Gastrocnemius medialis (tissue), 4 donors: ENCODE data around the gene SUN1. TPM values are rescaled to one million over a fixed set of nuclear protein-coding genes. Genes with fewer than 3 reads are reported as not detected.

ENCODE experiments used
- ATAC-seq, 2 donors: fragments of 150-250 bp; one replicate each; pipeline ENCODE4 v1.9.1; 2016
- DNase-seq, 2 donors: peaks; one replicate each; pipeline ENCODE4 v3.0.0-alpha.2; 2019
- H3K27ac ChIP-seq, 4 donors: fragments of 200-600 bp; sonication (generic); 1 replicate in 1 of 4; 2 replicates in 3 of 4; pipeline ENCODE4 v1.5.1; 2016 to 2018; ENCODE audit warnings: mild to moderate bottlenecking in 2 of 4, moderate library complexity in 1 of 4
- H3K27me3 ChIP-seq, 3 donors: fragments of 200-600 bp; sonication (generic) in 2 of 3; 1 replicate in 1 of 3; 2 replicates in 2 of 3; pipeline versions ENCODE4 v1.5.1 to v1.6.0; 2016 to 2019; ENCODE audit warnings: mild to moderate bottlenecking in 1 of 3, moderate library complexity in 1 of 3
- H3K36me3 ChIP-seq, 2 donors: fragments of 200-600 bp; sonication (generic) in 1 of 2; one replicate each; pipeline ENCODE4 v1.5.1; 2017 to 2018
- H3K4me1 ChIP-seq, 2 donors: fragments of 200-600 bp; sonication (generic) in 1 of 2; one replicate each; pipeline ENCODE4 v1.5.1; 2016 to 2017; ENCODE audit warnings: mild to moderate bottlenecking in 2 of 2
- H3K4me3 ChIP-seq, 4 donors: fragments of 200-600 bp; sonication (generic) in 3 of 4; 1 replicate in 1 of 4; 2 replicates in 3 of 4; pipeline ENCODE4 v1.5.1; 2016 to 2019; ENCODE audit warnings: mild to moderate bottlenecking in 2 of 4
- H3K9me3 ChIP-seq, 3 donors: fragments of 200-600 bp; sonication (generic) in 2 of 3; 1 replicate in 1 of 3; 2 replicates in 2 of 3; pipeline ENCODE4 v1.5.1; 2016 to 2019
- POLR2A ChIP-seq, 2 donors: fragments of 450-650 bp; IDR thresholded peaks; one replicate each; pipeline ENCODE4 v1.6.1; 2017; ENCODE audit warnings: antibody characterized with exemption in 2 of 2, mild to moderate bottlenecking in 2 of 2, moderate library complexity in 2 of 2
- in situ Hi-C, 4 donors: fragments of 200-750 bp; cut with MboI; loops; one replicate each; pipeline versions ENCODE4 v1.15.0 to v1.8.0; 2017; ENCODE audit warnings: low sequenced_read_pairs in 4 of 4
- intact Hi-C: fragments of 100-400 bp; cut with DNase I; formaldehyde crosslinking; loops from one replicate; pipeline ENCODE4 v1.15.1; 2023; ENCODE audit warnings: low total_unique reads
- total RNA-seq, 4 donors: library from RNA; depleted of rRNA; stranded (reverse); fragments of >200 nt; gene quantifications; one replicate each; pipeline versions ENCODE4 v1.1.0 to v1.2.3, GENCODE V29; 2016
- TF ChIP-seq, protein P1 (sequence below), 5 experiments: fragments of 450-650 bp in 3 of 5; fragments of 200-600 bp in 2 of 5; sonication (generic) in 2 of 5; IDR thresholded peaks in 4 of 5; conservative IDR thresholded peaks in 1 of 5; 1 replicate in 4 of 5; 2 replicates in 1 of 5; pipeline ENCODE4 v1.5.1; 2016 to 2019; ENCODE audit warnings: antibody characterized with exemption in 5 of 5, mild to moderate bottlenecking in 3 of 5, moderate library complexity in 3 of 5

SUN1 gene
- total RNA-seq, 4 donors from 2014 or later = 112 to 154 (median 132) TPM

DNA sequence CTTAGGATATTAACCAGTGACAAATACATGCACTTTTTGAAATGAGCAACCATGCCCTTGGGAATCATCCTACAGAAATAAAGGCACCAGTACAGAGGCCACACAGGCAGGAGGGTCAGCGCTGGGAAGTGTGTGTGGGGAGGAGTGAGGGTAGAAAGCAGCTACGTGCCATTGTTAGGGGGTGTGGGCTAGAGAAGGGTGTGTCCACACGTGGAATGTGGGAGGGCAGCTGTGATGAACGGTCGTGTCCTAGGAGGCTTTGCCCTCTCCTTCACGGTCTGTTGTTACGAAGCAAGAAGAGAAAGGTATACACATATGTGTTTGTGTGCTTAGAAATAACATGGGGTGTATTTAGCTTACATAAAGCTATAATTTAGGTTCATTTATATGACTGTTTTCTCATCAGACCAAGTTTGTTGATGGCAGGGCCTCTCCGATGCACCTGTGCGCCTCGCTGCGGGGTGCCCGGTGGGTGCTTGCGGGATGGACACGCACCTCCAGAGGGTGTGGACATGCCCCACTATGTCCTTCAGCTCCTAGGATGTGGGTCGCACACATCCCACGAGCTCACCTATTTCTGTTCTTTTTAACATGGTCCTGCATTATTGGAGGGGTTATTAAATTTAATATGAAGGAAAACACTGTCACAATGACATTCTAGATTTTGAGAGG lies 27.2 kb downstream of the SUN1 start:
- Histone ChIP-seq H3K9me3 (no peaks in the 10 kb centered on the region), H3K4me1 (peaks cover 0 to 12% of the 10 kb centered on the region in 2 donors), H3K36me3 (peaks cover 0 to 86% of the 10 kb centered on the region in 2 donors), H3K27me3 (no peaks in the 10 kb centered on the region), H3K27ac (no peak overlapping the region), H3K4me3 (no peak overlapping the region)
- no peak for DNase-seq
- no peak for TF ChIP-seq POLR2A (IDR thresholded peaks at IDR 0.05)
- TF ChIP-seq, protein P1, sequence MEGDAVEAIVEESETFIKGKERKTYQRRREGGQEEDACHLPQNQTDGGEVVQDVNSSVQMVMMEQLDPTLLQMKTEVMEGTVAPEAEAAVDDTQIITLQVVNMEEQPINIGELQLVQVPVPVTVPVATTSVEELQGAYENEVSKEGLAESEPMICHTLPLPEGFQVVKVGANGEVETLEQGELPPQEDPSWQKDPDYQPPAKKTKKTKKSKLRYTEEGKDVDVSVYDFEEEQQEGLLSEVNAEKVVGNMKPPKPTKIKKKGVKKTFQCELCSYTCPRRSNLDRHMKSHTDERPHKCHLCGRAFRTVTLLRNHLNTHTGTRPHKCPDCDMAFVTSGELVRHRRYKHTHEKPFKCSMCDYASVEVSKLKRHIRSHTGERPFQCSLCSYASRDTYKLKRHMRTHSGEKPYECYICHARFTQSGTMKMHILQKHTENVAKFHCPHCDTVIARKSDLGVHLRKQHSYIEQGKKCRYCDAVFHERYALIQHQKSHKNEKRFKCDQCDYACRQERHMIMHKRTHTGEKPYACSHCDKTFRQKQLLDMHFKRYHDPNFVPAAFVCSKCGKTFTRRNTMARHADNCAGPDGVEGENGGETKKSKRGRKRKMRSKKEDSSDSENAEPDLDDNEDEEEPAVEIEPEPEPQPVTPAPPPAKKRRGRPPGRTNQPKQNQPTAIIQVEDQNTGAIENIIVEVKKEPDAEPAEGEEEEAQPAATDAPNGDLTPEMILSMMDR (IDR thresholded peaks at IDR 0.05 in 4 of 5, conservative IDR thresholded peaks at IDR 0.05 in 1 of 5) = no peak
- in situ Hi-C loops (loop anchor here in 1 of 4 donors (10.0 kb wide), 1 partner anchor 75 kb away; no protein-coding TSS in a partner anchor), intact Hi-C loops (no loop called here)
- no peak for ATAC-seq

DNA sequence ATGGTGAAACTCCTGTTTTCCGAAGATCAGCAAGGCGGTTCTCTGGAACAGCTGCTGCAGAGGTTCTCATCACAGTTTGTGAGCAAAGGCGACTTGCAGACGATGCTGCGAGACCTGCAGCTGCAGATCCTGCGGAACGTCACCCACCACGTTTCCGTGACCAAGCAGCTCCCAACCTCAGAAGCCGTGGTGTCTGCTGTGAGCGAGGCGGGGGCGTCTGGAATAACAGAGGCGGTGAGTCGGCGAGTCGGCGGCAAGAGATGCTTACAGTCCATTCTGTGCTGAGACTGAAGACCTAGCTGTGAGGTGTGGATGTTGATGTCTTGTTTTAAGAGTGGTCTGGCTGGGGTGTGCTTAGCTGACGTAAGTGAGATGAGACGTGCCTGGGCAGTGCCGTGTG lies 27.9 kb downstream of the SUN1 start:
- Histone ChIP-seq H3K4me3 (no peak overlapping the region), H3K9me3 (no peaks in the 10 kb centered on the region), H3K27ac (no peak overlapping the region), H3K4me1 (peaks cover 0 to 12% of the 10 kb centered on the region in 2 donors), H3K36me3 (peaks cover 0 to 86% of the 10 kb centered on the region in 2 donors), H3K27me3 (no peaks in the 10 kb centered on the region)
- intact Hi-C loops = no loop called here
- TF ChIP-seq, protein P1 (IDR thresholded peaks at IDR 0.05 in 4 of 5, conservative IDR thresholded peaks at IDR 0.05 in 1 of 5) = no peak
- no peak for TF ChIP-seq POLR2A (IDR thresholded peaks at IDR 0.05)
- ATAC-seq (no peak), DNase-seq (no peak)
- in situ Hi-C loops = loop anchor here in 1 of 4 donors (10.0 kb wide), 1 partner anchor 75 kb away; no protein-coding TSS in a partner anchor

DNA sequence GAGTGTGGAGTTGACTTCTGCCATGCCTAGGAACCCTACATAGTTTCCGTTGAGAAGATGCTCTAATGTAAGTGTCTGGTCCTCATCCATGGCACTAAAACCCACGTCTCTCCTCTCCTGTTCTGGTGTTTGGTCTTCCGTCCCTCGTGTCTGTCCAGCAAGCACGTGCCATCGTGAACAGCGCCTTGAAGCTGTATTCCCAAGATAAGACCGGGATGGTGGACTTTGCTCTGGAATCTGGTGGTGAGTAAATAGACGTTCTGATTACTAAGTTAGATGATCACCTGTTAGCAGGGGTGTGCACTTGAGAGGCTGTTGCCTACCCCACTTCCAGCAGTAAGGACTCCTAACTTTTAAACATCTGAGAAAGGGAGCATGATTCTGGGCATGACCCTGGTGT lies 28.9 kb downstream of the SUN1 start:
- H3K36me3 ChIP-seq = peaks cover 0 to 85% of the 10 kb centered on the region in 2 donors

DNA sequence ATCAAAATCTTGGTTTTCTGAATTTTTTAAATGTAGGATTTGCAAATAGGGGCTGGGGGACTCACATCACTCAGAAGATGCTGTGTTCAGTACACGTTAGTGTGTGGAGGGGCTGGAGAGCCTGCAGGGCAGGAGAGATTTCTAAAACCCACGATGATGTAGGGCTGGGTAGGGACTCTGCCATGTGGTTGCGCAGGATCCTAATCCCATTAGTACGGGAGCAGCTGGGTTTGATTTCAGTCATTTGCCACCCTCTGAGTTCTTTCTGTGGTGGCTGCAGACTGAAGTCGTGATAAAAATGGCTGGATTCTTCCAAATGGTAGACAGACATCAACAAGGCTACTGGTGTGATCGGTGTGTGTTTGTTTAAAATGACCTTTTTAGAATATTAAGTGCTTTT lies 29.9 kb downstream of the SUN1 start:
- Histone ChIP-seq H3K4me3 (no peak overlapping the region), H3K9me3 (no peaks in the 10 kb centered on the region), H3K27ac (no peak overlapping the region), H3K36me3 (peaks cover 0 to 81% of the 10 kb centered on the region in 2 donors), H3K4me1 (peaks cover 2 to 11% of the 10 kb centered on the region in 2 donors), H3K27me3 (no peaks in the 10 kb centered on the region)
- in situ Hi-C loops = loop anchor here in 1 of 4 donors (10.0 kb wide), 1 partner anchor 77 kb away; no protein-coding TSS in a partner anchor
- TF ChIP-seq, protein P1 (IDR thresholded peaks at IDR 0.05 in 4 of 5, conservative IDR thresholded peaks at IDR 0.05 in 1 of 5) = no peak
- no peak for TF ChIP-seq POLR2A (IDR thresholded peaks at IDR 0.05)
- intact Hi-C loops = no loop called here
- ATAC-seq = no peak
- no peak for DNase-seq

More for the DNA sequence above, 28.9 kb downstream of the SUN1 start:
- no peak for ATAC-seq
- intact Hi-C loops = no loop called here
- Histone ChIP-seq H3K4me1 (peaks cover 0 to 12% of the 10 kb centered on the region in 2 donors), H3K9me3 (no peaks in the 10 kb centered on the region), H3K4me3 (no peak overlapping the region), H3K27ac (no peak overlapping the region), H3K27me3 (no peaks in the 10 kb centered on the region)
- DNase-seq = no peak
- in situ Hi-C loops = loop anchor here in 1 of 4 donors (10.0 kb wide), 1 partner anchor 76 kb away; no protein-coding TSS in a partner anchor
- no peak for TF ChIP-seq POLR2A (IDR thresholded peaks at IDR 0.05)
- TF ChIP-seq, protein P1 (IDR thresholded peaks at IDR 0.05 in 4 of 5, conservative IDR thresholded peaks at IDR 0.05 in 1 of 5) = no peak
